ENCODE results near the gene LRP1-AS.

The LRP1-AS gene

DNA sequence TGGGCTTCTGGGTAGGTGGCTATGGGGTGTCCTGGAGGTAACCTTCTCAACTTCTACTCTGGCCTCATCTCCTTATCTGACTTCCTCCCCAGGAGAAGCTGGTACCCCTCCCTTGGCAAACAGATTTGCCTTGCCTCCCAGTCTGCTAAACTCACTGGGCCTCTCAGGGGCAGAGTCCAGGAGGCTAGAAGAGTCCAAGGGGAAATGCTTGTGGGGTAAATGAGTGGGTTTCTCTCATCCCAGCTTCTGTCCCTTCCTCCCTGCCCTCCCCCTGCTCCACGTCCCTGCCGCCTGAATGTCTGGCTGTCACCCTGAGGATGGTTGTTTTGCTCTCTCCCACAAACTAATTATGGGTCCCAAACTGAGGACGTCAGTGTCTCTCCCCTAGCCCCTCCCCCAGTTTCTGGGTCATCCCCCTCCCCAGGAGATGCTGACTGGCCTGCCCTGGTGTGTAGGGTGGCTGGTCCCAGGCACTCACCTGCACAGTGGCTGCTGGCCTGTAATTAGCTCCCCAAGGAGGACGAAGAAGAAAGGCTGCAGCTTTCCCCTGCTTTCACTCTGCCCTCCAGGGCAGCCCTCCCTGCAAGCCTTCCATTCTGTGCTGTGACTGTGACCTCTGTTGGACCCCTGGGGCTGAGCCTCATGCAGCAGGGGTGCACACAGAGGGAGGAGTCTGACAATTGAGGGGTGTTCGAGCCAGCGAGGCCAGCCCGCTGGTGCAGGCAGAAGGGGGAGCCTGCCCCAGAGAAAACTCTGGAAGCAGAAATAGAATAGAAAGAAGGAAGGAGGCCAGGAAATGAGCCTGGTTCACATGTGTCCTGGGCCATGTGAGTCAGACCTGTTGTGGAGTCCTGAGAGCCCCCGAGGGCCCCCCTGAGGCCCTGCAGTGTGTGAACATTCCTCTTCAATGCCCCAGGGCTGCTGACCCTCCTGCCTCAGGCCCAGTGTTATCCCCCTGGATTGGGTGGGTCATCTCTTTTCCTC is at the start of gene LRP1-AS:
Gene LRP1-AS, minus strand, starts transcription at position 659 of the 984 bp plus-strand sequence.
- DNase-seq (ENCODE audit: low read depth) = no peak

- no peak for DNase-seq (ENCODE audit: low read depth)
Measured at GRCh38 chr12:57196956-57197355, 49.5 kb upstream of the LRP1-AS start.

DNA sequence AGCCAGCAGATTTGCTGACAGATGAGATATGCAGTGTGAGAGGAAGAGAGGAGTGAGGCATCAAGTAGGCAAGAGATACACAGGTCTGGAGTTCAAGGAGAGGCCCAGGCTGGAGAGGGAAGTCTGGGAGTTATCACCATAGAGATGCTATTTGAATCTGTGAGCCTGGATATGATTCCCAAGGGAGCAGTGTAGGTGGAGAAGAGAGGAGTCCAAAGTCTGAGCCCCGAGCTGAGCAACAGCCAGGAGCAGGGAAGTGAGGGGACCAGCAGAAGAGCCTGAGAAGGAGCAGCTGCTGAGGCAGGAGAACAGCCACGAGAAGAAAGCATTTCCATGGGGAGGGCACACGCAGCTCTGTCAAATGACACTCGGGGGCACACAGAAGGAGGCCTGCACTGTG is 49.0 kb upstream of the LRP1-AS start:
- no peak for DNase-seq (ENCODE audit: low read depth)

DNA sequence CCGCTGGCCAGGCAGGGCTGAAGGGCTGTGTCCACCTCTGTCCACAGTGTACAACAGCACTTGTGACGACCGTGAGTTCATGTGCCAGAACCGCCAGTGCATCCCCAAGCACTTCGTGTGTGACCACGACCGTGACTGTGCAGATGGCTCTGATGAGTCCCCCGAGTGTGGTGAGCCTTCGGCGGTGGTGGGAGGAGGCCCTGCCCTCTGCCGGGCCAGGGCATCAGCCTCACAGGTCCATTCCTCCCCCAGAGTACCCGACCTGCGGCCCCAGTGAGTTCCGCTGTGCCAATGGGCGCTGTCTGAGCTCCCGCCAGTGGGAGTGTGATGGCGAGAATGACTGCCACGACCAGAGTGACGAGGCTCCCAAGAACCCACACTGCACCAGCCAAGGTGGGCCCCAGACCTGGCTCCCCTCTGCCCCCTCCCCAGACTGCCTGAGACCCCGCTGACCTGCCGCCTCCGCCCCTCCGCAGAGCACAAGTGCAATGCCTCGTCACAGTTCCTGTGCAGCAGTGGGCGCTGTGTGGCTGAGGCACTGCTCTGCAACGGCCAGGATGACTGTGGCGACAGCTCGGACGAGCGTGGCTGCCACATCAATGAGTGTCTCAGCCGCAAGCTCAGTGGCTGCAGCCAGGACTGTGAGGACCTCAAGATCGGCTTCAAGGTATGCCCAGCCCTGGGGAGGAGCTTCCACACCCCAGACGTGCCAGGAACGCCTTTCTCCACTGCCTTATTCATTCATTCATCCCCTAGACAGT is 48.4 kb upstream of the LRP1-AS start:
- no peak for DNase-seq (ENCODE audit: low read depth)

DNA sequence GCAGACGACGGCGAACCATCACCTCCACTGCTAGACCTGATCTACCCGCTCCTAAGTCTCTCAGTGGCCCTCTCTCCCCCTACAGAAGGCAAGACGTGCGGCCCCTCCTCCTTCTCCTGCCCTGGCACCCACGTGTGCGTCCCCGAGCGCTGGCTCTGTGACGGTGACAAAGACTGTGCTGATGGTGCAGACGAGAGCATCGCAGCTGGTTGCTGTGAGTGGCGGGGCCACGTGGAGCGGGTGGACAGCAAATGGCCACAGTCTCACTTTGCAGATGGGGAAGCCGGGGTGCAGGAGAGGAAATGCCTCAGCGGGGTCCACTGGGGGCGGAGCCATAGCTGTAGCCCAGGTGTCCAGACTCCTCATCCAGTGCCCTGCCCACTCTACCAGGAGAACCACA is 47.8 kb upstream of the LRP1-AS start:
- no peak for DNase-seq (ENCODE audit: low read depth)

DNA sequence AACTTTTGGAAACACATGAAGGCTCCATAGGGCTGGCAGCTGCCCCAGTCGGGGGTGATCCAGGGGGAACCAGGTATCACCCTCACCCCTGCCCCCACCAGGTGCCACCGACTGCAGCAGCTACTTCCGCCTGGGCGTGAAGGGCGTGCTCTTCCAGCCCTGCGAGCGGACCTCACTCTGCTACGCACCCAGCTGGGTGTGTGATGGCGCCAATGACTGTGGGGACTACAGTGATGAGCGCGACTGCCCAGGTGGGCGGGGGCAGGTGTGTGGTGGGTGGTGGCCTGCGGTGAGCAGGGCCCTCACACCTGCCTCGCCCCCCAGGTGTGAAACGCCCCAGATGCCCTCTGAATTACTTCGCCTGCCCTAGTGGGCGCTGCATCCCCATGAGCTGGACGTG is 46.8 kb upstream of the LRP1-AS start:
- no peak for DNase-seq (ENCODE audit: low read depth)

GRCh38 chr12:57193706-57194245 is 46.4 kb upstream of the LRP1-AS start:
- no peak for DNase-seq (ENCODE audit: low read depth)

DNA sequence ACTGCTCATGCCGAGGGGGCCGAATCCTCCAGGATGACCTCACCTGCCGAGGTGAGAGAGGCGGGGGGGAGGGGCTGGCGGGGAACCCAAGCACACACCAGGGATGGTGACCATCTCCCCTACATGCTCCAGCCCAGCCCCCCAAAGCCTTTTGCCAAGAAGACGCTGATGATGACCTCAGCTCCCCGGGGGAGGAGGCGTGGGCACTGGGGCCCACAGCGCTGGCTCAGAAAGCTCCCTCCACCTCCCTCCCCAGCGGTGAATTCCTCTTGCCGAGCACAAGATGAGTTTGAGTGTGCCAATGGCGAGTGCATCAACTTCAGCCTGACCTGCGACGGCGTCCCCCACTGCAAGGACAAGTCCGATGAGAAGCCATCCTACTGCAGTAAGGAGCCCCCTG is 45.5 kb upstream of the LRP1-AS start:
- DNase-seq (ENCODE audit: low read depth) = no peak

DNA sequence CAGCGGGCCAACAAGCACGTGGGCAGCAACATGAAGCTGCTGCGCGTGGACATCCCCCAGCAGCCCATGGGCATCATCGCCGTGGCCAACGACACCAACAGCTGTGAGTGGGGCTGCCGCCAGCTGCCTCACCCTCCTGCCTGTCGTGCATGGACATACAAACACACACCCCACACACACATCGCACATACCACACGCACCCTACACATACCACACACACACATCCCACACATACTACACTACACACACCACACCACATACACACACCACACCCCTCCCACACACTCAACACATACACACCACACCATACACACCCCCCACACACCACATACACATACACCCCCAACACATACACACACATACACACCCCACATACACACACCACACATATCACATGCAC is 44.0 kb upstream of the LRP1-AS start:
- no peak for DNase-seq (ENCODE audit: low read depth)

DNA sequence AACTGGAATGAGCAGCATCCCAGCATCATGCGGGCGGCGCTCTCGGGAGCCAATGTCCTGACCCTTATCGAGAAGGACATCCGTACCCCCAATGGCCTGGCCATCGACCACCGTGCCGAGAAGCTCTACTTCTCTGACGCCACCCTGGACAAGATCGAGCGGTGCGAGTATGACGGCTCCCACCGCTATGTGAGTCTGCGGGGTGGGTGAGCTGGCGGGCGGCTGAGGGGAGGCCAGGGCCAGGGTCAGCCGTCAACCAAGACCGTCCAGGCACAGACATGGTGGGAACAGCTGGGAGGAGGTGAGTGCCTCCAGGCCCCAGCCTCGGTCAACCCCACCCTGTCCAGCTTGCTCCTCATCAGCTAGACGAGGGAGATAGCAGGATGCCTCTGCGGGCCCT is 43.4 kb upstream of the LRP1-AS start:
- DNase-seq (ENCODE audit: low read depth) = no peak

DNA sequence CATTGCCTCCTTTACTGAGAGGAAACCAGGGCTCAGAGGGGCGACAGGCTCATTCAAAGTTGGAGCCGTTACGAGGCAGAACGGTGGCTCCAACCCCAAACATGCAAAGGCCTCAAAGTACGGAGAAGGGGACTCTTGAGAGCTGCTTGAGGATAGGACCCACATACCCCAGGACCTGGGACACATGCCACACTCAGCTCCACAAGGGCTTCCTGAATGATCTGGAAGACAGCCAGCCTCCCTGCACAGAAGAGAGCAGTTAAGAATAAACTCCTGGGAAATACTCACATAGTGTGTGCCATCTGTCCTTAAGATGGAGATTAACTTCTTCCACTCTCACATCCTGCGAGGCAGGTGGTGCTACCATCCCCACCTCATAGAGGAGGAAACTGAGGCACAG is 42.6 kb upstream of the LRP1-AS start:
- DNase-seq (ENCODE audit: low read depth) = no peak

DNA sequence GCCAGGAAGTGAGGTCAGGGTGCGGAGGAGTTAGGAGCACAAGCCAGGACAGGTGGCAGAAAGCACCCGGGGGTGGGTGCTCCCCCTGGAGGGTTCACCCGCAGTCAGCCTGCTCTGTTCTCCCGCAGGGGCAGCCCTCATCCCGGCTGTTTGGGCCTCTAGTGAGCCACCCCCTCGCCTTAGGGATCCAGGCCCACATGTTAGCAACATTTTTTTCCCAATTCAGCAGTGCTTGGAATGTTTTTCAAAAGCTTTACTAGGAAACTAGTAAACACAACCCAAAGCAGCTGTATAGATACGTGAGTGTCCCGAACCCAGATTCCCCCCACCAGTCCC is 40.6 kb upstream of the LRP1-AS start:
- DNase-seq (ENCODE audit: low read depth) = no peak

DNA sequence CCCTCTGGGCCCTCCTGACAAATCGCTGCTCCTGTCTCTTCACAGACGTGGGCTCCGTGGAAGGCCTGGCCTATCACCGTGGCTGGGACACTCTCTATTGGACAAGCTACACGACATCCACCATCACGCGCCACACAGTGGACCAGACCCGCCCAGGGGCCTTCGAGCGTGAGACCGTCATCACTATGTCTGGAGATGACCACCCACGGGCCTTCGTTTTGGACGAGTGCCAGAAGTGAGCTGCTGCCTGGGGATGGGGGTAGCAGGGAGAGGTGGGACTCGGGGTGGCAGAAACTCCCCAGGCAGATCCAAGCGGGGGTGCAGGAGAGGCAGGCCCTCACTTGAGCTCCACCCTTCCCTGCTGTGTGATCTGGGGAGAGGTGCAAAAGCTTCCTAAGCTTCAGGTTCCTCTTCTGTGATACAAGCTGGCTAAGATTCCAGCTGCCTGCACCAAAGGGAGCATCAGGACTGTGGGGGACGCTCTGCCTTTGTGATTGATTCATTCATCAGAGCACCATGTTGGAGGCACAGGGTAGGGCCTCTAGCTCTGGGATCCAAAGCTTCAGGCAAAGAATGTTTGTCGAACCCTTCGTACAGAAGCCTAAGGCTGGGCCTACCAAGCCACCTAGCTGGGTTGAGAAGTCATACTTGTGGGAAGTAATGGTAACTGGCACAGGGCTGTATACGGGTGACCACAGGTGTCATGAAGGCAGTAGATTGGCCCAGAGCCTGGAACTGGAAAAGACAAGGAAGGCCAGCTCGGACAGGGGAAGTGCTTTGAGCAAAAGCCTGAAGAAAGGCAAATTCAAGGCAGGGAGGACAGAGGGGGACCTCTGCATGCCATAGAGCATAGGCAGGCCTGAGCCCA is 40.0 kb upstream of the LRP1-AS start:
- no peak for DNase-seq (ENCODE audit: low read depth)

GRCh38 chr12:57185906-57186508 is 38.6 kb upstream of the LRP1-AS start:
- no peak for DNase-seq (ENCODE audit: low read depth)

- DNase-seq (ENCODE audit: low read depth) = no peak
Measured at GRCh38 chr12:57185403-57185802, 38.0 kb upstream of the LRP1-AS start.

GRCh38 chr12:57183939-57184725 is 36.7 kb upstream of the LRP1-AS start:
- no peak for DNase-seq (ENCODE audit: low read depth)

DNA sequence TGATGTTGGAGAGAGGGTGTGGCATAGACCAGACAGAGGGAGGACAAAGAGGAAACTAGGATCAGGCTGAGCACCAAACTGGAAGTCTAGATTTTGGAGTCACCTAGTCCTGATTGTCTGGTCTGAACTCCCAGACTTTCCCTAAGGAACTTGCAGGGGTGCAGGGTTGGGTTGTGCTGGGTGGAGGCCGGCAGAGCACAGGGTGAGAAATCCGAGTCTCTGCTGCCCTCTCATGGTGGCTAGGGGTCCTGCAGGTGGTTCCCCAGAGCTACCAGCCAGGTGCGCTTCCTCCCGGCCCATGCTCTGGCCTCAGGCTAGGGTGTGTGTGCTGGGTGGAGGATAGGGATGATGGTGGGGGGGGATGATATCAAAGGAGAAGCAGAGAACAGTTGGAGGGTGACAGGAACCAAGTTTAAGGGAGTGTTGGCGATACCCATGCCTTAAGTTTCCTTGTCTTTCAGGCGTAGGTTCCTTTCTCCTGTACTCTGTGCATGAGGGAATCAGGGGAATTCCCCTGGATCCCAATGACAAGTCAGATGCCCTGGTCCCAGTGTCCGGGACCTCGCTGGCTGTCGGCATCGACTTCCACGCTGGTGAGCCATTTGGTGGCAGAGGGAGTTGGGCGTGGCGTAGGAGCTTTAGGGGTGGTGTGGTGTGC is 35.6 kb upstream of the LRP1-AS start:
- DNase-seq (ENCODE audit: low read depth) = peak; percentile 37

- DNase-seq (ENCODE audit: low read depth) = no peak
Measured at GRCh38 chr12:57181561-57182155, 34.2 kb upstream of the LRP1-AS start.

DNA sequence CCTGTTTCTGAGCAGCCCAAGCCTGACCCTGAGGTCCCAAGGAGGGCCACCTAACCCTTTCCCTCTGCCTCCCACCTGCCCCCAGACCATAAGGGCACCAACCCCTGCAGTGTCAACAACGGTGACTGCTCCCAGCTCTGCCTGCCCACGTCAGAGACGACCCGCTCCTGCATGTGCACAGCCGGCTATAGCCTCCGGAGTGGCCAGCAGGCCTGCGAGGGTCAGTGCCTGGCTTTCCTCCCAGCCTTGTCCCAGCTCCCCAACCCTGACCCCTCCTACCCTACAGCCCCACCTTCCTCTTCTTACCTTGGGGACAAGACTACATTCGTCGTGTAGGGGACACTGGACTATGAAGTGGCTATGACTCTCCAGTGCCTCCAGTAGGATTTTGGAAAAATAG is 33.7 kb upstream of the LRP1-AS start:
- DNase-seq (ENCODE audit: low read depth) = no peak

Measured in T-helper 22 cell (primary cell).